Activated T-helper 2 cell treated with anti-CD3 and anti-CD28 coated beads, Interferon-gamma antibody, Interleukin-2, Interleukin-4, amounts not matched to agents 10 μg/mL and 5 μg/mL and 100 μg/mL, durations not matched to agents 14 hours and 24 hours and 36 hours (primary cell): ENCODE measurements around the gene TMEM87B. TPM values are rescaled to one million over a fixed set of nuclear protein-coding genes. Genes with fewer than 3 reads are reported as not detected.

ENCODE experiments used
- DNase-seq: peaks from one replicate; pipeline ENCODE4 v3.0.0; 2021; ENCODE audit warnings: low spot score
- H3K27ac Mint-ChIP-seq: one replicate; pipeline ENCODE4 v1.8.0; 2021; ENCODE audit warnings: mixed read lengths
- H3K27me3 Mint-ChIP-seq: one replicate; pipeline ENCODE4 v1.8.0; 2021; ENCODE audit warnings: low read depth, mixed read lengths
- H3K36me3 Mint-ChIP-seq: one replicate; pipeline ENCODE4 v1.8.0; 2021; ENCODE audit warnings: low read depth, mixed read lengths
- H3K4me1 Mint-ChIP-seq: one replicate; pipeline ENCODE4 v1.8.0; 2021; ENCODE audit warnings: low read depth, mixed read lengths
- H3K4me3 Mint-ChIP-seq: one replicate; pipeline ENCODE4 v1.8.0; 2021; ENCODE audit warnings: low read depth, mild to moderate bottlenecking, moderate library complexity, mixed read lengths
- H3K9me3 Mint-ChIP-seq: one replicate; pipeline ENCODE4 v1.8.0; 2021; ENCODE audit warnings: mixed read lengths
- intact Hi-C: fragments of 100-400 bp; cut with micrococcal nuclease; formaldehyde crosslinking; loops from one replicate; pipeline ENCODE4 v1.15.1; 2023
- total RNA-seq: library from RNA; stranded (reverse); gene quantifications from 2 replicates; pipeline ENCODE4 v1.2.3, GENCODE V29; 2022

Gene TMEM87B
- total RNA-seq, 1 donor from 2014 or later: 16.5 TPM

- Mint-ChIP-seq H3K9me3 (no peaks in the 10 kb centered on the region), H3K27ac (no peak overlapping the region), H3K36me3 (no peaks in the 10 kb centered on the region), H3K4me3 (no peak overlapping the region), H3K4me1 (peaks cover 3% of the 10 kb centered on the region), H3K27me3 (peaks cover 17% of the 10 kb centered on the region)
- no peak for DNase-seq
- intact Hi-C loops: no loop called here
Measured at GRCh38 chr2:112142525-112143078, 87.5 kb downstream of the TMEM87B start.

DNA sequence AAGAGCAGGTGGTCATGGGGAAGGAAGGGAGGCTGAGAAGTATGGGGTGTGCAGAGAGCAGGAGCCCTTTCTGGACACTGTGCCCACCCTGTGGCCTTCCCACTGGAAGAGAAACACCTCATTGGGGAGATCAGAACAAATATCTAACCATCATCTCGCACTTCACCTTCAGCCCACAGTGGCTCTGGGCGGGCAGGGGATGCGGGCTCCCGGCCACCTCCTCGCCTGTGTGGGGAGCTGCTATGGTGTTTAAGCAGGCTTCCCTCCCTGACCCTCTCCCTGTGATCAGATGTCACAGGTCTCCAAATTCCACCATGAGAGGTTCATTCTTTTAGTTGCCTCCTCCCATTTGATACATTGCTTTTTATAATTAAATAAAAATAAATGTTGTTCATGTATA, 88.1 kb downstream of the TMEM87B start:
- Mint-ChIP-seq H3K9me3 (no peaks in the 10 kb centered on the region), H3K4me3 (no peak overlapping the region), H3K36me3 (no peaks in the 10 kb centered on the region), H3K27me3 (peaks cover 12% of the 10 kb centered on the region), H3K27ac (no peak overlapping the region), H3K4me1 (no peaks in the 10 kb centered on the region)
- intact Hi-C loops: no loop called here
- DNase-seq: no peak

- no peaks in the 10 kb centered on the region for H3K36me3 Mint-ChIP-seq
- no peak for DNase-seq
- intact Hi-C loops: no loop called here
- H3K27me3 Mint-ChIP-seq: peaks cover 15% of the 10 kb centered on the region
- H3K4me1 Mint-ChIP-seq: no peaks in the 10 kb centered on the region
- no peak overlapping the region for H3K4me3 Mint-ChIP-seq
- H3K9me3 Mint-ChIP-seq: no peaks in the 10 kb centered on the region
- no peak overlapping the region for H3K27ac Mint-ChIP-seq
Measured at GRCh38 chr2:112144966-112145365, 89.9 kb downstream of the TMEM87B start.

GRCh38 chr2:112147382-112148168, 92.5 kb downstream of the TMEM87B start:
- Mint-ChIP-seq H3K27ac (no peak overlapping the region), H3K36me3 (no peaks in the 10 kb centered on the region), H3K9me3 (no peaks in the 10 kb centered on the region), H3K27me3 (peaks cover 4% of the 10 kb centered on the region), H3K4me3 (no peak overlapping the region), H3K4me1 (no peaks in the 10 kb centered on the region)
- DNase-seq: no peak
- intact Hi-C loops: no loop called here

- peaks cover 5% of the 10 kb centered on the region for H3K4me1 Mint-ChIP-seq
- no peak overlapping the region for H3K27ac Mint-ChIP-seq
- H3K27me3 Mint-ChIP-seq: peaks cover 4% of the 10 kb centered on the region
- no peaks in the 10 kb centered on the region for H3K36me3 Mint-ChIP-seq
- no peak overlapping the region for H3K4me3 Mint-ChIP-seq
- H3K9me3 Mint-ChIP-seq: no peaks in the 10 kb centered on the region
- DNase-seq: no peak
- intact Hi-C loops: no loop called here
Measured at GRCh38 chr2:112148477-112148876, 93.4 kb downstream of the TMEM87B start.

GRCh38 chr2:112149194-112149593, 94.1 kb downstream of the TMEM87B start:
- H3K27me3 Mint-ChIP-seq: peaks cover 4% of the 10 kb centered on the region
- intact Hi-C loops: no loop called here
- H3K9me3 Mint-ChIP-seq: no peaks in the 10 kb centered on the region
- no peak overlapping the region for H3K27ac Mint-ChIP-seq
- peaks cover 6% of the 10 kb centered on the region for H3K4me1 Mint-ChIP-seq
- H3K36me3 Mint-ChIP-seq: no peaks in the 10 kb centered on the region
- no peak overlapping the region for H3K4me3 Mint-ChIP-seq
- DNase-seq: no peak

DNA sequence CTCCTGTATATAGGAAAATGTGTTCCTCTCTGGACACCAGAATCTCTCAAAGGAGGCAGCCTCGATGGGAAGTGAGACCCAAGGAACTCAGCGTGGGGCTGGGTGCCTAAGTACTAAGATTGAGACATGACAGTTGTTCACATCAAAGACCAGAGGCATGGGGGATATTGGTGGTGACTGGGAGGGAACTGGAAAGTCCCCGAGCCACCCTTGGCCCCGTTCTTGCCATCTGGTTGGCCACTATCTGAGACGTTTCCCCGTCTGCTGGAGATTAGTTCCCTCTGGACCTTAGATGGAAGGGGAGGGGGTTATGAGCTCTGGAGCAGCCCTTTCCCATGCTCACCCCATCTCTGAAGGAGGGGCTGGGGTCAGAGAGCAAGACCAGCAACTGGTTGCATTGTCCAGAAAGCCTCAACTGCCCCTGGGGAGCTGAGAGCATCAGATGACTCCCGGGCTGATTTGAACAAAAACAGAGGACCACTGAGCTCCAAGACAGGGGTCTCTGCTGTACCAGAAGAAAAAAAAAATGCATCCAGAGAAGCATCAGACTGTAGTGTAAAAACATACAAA, 94.9 kb downstream of the TMEM87B start:
- H3K9me3 Mint-ChIP-seq: no peaks in the 10 kb centered on the region
- no peak overlapping the region for H3K4me3 Mint-ChIP-seq
- H3K36me3 Mint-ChIP-seq: no peaks in the 10 kb centered on the region
- intact Hi-C loops: loop anchor here (5.0 kb wide), 1 partner anchor 37 kb away; no protein-coding TSS in a partner anchor
- H3K4me1 Mint-ChIP-seq: peaks cover 9% of the 10 kb centered on the region
- DNase-seq: no peak
- H3K27ac Mint-ChIP-seq: no peak overlapping the region
- H3K27me3 Mint-ChIP-seq: peaks cover 4% of the 10 kb centered on the region

- intact Hi-C loops: loop anchor here (5.0 kb wide), 1 partner anchor 37 kb away; no protein-coding TSS in a partner anchor
- Mint-ChIP-seq H3K4me3 (no peak overlapping the region), H3K27me3 (peaks cover 4% of the 10 kb centered on the region), H3K9me3 (no peaks in the 10 kb centered on the region), H3K4me1 (peaks cover 14% of the 10 kb centered on the region), H3K36me3 (no peaks in the 10 kb centered on the region), H3K27ac (no peak overlapping the region)
- DNase-seq: no peak
Measured at GRCh38 chr2:112150447-112150846, 95.4 kb downstream of the TMEM87B start.

DNA sequence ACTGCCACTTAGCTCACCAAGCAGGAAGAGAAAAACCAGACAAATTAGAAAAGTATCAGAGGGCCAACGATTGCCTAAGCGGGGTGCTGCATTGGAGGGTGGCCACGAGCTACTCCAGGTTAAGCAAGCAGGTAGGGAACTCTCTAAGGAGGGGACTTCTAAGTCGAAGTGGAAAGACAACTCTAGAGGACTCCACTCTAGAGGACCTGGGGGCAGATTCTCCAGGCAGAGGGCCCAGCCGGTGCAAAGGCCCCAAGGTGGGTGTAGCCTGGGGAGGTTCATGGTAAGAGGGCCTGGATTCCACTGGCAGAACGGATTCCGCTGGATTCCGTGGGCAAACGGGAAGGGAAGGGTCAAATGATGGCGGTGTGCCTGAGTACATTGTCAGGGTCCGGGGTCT, 95.8 kb downstream of the TMEM87B start:
- no peak overlapping the region for H3K4me3 Mint-ChIP-seq
- peaks cover 18% of the 10 kb centered on the region for H3K4me1 Mint-ChIP-seq
- no peaks in the 10 kb centered on the region for H3K36me3 Mint-ChIP-seq
- no peak for DNase-seq
- intact Hi-C loops: loop anchor here (5.0 kb wide), 1 partner anchor 36 kb away; no protein-coding TSS in a partner anchor
- H3K27ac Mint-ChIP-seq: no peak overlapping the region
- H3K27me3 Mint-ChIP-seq: peaks cover 4% of the 10 kb centered on the region
- H3K9me3 Mint-ChIP-seq: no peaks in the 10 kb centered on the region

GRCh38 chr2:112151271-112151670, 96.2 kb downstream of the TMEM87B start:
- no peaks in the 10 kb centered on the region for H3K9me3 Mint-ChIP-seq
- intact Hi-C loops: loop anchor here (5.0 kb wide), 1 partner anchor 36 kb away; no protein-coding TSS in a partner anchor
- no peak for DNase-seq
- H3K27me3 Mint-ChIP-seq: peaks cover 4% of the 10 kb centered on the region
- H3K27ac Mint-ChIP-seq: no peak overlapping the region
- H3K36me3 Mint-ChIP-seq: no peaks in the 10 kb centered on the region
- H3K4me1 Mint-ChIP-seq: peaks cover 22% of the 10 kb centered on the region
- no peak overlapping the region for H3K4me3 Mint-ChIP-seq

DNA sequence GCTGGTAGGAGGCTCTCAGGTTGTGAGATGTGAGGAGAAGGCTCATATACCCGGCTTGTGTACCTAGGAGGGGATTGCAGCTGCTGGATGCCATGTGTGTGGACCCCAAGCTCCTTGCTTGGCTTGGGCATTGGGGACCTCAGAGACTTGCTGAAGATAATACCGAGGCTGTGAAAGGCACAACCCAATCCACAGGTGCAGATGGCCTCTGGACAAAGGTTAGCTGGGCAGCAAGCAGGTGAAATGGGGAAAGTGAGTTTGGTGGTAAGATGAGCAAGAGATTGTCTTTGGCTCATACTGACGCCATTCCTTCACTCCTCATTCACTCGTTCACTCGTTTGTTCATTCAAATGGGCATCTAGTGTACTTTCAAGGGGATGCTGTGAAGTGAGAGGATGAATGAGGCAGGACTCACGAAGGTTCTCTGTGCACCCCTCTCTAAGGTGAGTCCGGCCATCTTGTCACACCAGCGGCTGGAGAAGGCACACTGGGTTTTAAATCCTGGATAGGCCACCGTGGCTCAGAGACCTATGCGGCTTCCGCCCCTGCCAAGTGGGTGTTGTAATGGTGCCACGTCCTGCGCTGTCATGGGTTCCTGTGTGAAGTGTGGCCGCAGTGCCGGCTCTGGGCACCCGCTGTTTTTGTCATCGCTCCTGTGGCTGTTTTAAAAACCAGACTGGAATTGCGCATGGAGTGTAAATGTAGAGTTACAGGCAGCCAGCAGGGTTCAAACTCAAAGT, 96.8 kb downstream of the TMEM87B start:
- intact Hi-C loops: loop anchor here (5.0 kb wide), 1 partner anchor 35 kb away; no protein-coding TSS in a partner anchor
- H3K9me3 Mint-ChIP-seq: no peaks in the 10 kb centered on the region
- H3K4me3 Mint-ChIP-seq: no peak overlapping the region
- peaks cover 27% of the 10 kb centered on the region for H3K4me1 Mint-ChIP-seq
- DNase-seq: no peak
- no peak overlapping the region for H3K27ac Mint-ChIP-seq
- H3K36me3 Mint-ChIP-seq: no peaks in the 10 kb centered on the region
- peaks cover 2% of the 10 kb centered on the region for H3K27me3 Mint-ChIP-seq

DNA sequence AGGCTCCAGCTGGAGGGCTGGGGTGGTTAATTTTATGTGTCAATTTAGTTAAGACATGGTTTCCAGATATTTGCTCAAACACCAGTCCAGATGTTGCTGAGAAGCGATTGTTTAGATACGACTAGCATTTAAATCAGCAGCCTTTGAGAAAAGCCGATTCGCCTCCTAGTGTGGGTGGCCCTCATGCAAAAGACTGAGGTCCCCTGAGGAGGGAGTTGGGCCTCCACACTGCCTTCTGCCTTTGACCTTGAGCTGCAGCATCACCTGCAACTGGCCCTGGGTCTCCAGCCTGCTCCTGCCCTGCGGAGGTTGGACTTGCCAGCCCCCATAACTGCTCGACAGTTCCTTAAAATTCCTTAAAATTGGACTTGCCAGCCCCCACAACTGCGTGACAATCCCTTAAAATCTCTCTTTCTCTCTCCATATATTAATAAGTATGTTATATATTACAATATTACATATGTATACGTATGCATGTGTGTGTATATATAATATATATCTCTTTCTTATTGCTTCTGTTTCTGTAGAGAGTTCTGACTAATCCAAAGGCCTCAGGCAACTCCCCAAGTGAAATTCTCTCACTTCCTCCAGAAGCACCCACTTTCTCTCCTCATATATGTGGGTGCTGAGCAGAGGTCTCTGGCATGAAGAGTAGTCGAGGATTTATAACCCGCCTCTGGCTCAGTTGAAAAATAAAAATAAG, 97.6 kb downstream of the TMEM87B start:
- H3K4me1 Mint-ChIP-seq: peaks cover 30% of the 10 kb centered on the region
- H3K36me3 Mint-ChIP-seq: no peaks in the 10 kb centered on the region
- no peak for DNase-seq
- H3K4me3 Mint-ChIP-seq: no peak overlapping the region
- peaks cover 2% of the 10 kb centered on the region for H3K27me3 Mint-ChIP-seq
- no peak overlapping the region for H3K27ac Mint-ChIP-seq
- intact Hi-C loops: loop anchor here (5.0 kb wide), 1 partner anchor 35 kb away; no protein-coding TSS in a partner anchor
- no peaks in the 10 kb centered on the region for H3K9me3 Mint-ChIP-seq
